Effector memory CD8-positive, alpha-beta T cell (primary cell): ENCODE results near the gene SFI1.

Experiments used
- ATAC-seq: fragments of 150-1000 bp; cut with Tn5 transposase; replicated peaks from 2 replicates; pipeline ENCODE4 v1.10.0; 2021; ENCODE audit warnings: mild to moderate bottlenecking, moderate library complexity
- DNase-seq, 3 experiments: peaks; one replicate each; pipeline ENCODE4 v3.0.0; 2021
- H3K27ac Mint-ChIP-seq, 2 donors: one replicate each; pipeline ENCODE4 v1.8.0; 2022; ENCODE audit warnings: mild to moderate bottlenecking in 2 of 2, mixed read lengths in 2 of 2, moderate library complexity in 2 of 2
- H3K27me3 Mint-ChIP-seq, 2 donors: one replicate each; pipeline ENCODE4 v1.8.0; 2022; ENCODE audit warnings: mixed read lengths in 2 of 2
- H3K36me3 Mint-ChIP-seq: one replicate; pipeline ENCODE4 v1.8.0; 2022; ENCODE audit warnings: mild to moderate bottlenecking, moderate library complexity, mixed read lengths; ENCODE audit not compliant: insufficient read depth
- H3K4me1 Mint-ChIP-seq, 2 donors: one replicate each; pipeline ENCODE4 v1.8.0; 2022; ENCODE audit warnings: low read depth in 2 of 2, mixed read lengths in 2 of 2
- H3K4me3 Mint-ChIP-seq, 2 donors: one replicate each; pipeline ENCODE4 v1.8.0; 2022; ENCODE audit warnings: mild to moderate bottlenecking in 2 of 2, mixed read lengths in 2 of 2, moderate library complexity in 2 of 2
- H3K9me3 Mint-ChIP-seq, 2 donors: one replicate each; pipeline ENCODE4 v1.8.0; 2022; ENCODE audit warnings: mixed read lengths in 2 of 2

SFI1 gene

DNA sequence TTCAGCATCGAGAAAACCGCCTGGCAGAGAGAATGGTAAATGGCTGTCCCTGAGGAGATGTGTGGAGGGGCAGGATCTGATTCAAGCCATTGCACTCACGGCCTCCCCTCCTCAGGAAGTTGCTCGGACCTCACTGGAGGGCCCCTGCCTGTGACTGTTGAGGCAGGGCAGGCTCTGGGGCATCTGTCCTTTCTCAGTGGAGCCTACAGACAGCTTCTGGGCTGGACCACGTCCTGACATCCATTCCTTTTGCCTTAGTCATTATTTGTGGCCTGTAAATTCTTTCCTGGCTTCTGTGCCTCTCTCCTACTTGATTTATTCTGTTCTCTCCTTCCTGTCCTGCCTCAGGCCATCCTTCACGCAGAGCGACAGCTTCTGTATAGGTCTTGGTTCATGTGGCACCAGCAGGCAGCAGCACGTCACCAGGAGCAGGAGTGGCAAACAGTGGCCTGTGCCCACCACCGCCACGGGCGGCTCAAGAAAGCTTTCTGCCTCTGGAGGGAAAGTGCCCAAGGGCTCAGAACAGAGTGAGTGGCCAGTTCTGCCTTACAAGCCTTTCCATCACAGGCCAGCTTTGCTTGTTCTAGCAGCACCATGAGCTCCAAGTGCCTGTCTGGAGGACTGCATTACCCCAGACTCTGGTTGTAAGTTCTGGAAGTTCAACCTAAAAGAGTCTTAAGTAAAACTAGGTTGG is 106.1 kb downstream of the SFI1 start:
- Mint-ChIP-seq H3K4me1 (peaks cover 0 to 5% of the 10 kb centered on the region in 2 donors), H3K4me3 (no peak overlapping the region), H3K36me3 (peaks cover 49% of the 10 kb centered on the region), H3K9me3 (no peaks in the 10 kb centered on the region), H3K27me3 (no peaks in the 10 kb centered on the region), H3K27ac (no peak overlapping the region)
- ATAC-seq (no peak), DNase-seq (no peak)

DNA sequence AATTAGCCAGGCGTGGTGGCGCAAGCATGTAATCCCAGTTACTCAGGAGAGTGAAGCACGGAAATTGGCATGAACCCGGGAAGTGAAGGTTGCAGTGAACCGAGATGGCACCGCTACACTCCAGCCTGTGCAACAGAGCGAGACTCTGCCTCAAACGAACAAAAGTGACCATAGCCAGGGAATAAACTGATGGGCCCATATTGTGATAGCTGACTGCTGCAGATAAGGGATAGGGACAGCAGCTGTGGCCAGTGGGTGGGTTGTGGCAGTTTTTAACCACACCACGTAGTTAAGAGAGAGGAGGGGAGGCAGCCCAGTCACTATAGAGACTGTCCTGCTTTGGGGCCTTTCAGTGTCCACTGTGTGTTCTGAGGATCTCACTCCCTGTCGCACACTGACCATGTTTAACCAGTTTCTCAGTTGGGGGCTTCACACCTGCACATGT is 106.8 kb downstream of the SFI1 start:
- no peak for DNase-seq
- H3K4me3 Mint-ChIP-seq, result no peak overlapping the region
- H3K27me3 Mint-ChIP-seq, result no peaks in the 10 kb centered on the region
- H3K9me3 Mint-ChIP-seq, result no peaks in the 10 kb centered on the region
- H3K36me3 Mint-ChIP-seq, result peaks cover 56% of the 10 kb centered on the region
- ATAC-seq, result no peak
- no peak overlapping the region for H3K27ac Mint-ChIP-seq
- H3K4me1 Mint-ChIP-seq, result peaks cover 0 to 5% of the 10 kb centered on the region in 2 donors

DNA sequence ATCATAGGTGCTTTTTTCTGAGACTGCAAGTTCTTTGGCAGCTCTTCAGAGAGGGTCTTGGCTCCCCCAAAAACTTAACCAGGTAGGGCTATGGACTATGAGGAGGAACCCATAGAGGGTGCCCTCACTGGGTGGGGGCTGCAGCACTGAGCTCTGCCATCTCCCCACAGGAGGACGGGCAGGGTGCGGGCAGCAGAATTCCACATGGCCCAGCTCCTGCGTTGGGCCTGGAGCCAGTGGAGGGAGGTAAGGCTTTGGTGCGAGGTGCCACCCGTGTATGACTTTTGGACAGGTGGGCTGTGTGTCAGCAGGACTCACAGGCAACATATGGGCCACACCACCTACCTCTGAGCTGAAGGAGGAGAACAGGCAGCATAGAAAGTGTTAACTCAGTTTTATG is 107.2 kb downstream of the SFI1 start:
- Mint-ChIP-seq H3K27ac (no peak overlapping the region), H3K4me3 (no peak overlapping the region), H3K36me3 (peaks cover 55% of the 10 kb centered on the region), H3K4me1 (peaks cover 0 to 5% of the 10 kb centered on the region in 2 donors), H3K27me3 (no peaks in the 10 kb centered on the region), H3K9me3 (no peaks in the 10 kb centered on the region)
- no peak for ATAC-seq
- DNase-seq, result no peak

DNA sequence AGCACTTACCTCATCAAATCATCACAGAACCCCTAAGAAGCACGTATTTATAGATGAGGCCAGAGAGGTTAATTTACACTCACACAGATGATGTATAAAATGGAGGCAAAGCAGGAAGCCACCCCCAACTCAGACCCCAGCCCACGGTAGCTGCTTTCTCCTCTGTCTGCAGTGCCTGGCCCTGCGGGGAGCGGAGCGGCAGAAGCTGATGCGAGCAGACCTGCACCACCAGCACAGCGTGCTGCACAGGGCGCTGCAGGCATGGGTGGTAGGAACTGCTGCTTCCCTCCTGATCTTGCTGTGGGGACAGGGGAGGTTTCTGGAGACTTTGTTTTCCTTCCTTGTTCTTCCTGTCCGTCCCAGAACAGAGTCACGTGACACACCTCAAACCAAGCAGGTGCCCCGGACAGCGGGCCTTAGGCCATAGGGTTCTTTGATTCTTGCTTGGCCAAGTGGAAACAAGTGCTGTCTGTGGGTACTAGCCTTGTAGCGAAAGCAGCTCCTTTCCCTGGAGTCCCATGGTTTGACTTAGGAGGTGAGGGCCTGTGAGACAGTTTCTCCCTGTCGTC is 107.9 kb downstream of the SFI1 start:
- ATAC-seq (no peak), DNase-seq (no peak)
- Mint-ChIP-seq H3K9me3 (no peaks in the 10 kb centered on the region), H3K4me3 (no peak overlapping the region), H3K4me1 (peaks cover 0 to 5% of the 10 kb centered on the region in 2 donors), H3K36me3 (peaks cover 54% of the 10 kb centered on the region), H3K27ac (peak overlapping the region in 1 of 2 donors; percentile 22), H3K27me3 (no peaks in the 10 kb centered on the region)

DNA sequence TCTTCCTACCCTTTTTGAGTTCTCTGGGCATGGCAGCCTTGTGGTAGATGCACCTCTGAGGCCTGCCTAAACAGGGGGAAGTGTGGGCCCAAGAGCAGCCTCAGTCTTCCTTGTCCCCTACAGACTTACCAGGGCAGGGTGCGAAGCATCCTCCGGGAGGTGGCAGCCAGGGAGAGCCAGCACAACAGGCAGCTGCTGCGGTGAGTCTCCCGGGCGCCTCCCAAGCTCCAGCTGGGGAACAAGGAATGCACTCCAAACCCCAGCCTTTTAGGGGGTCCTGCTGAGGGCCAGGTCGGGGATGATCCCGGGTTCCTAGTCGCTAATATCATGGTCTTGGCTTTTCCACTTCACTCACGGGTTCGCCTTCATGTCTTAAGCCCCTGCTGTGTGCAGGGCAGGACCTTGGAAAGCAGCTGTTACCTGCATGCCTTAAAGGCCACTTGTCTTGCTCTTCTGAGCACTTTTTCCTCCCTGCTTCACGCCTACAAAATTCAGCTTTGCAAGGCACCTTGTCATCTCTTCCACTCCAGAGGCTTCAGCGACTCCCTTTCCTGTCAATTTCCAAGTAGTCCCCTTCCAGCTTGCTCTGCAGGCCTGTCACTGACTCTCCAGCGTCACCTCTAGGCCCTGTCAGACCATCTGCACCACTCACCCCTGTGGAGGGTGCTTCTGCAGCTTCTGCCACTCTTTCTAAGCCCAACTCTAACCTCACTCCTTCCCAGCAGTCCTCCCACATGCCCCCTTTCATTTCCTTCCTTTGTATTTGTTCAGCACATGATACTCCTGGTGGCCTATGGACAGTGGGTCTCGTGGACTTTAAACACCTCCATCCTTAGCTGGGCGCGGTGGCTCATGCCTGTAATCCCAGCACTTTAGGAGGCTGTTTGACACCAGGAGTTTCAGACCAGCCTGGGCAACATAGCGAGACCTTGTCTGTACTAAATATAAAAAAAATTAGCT is 108.7 kb downstream of the SFI1 start:
- Mint-ChIP-seq H3K4me1 (peaks cover 0 to 5% of the 10 kb centered on the region in 2 donors), H3K27me3 (no peaks in the 10 kb centered on the region), H3K27ac (peak overlapping the region in 1 of 2 donors; percentile 14), H3K4me3 (no peak overlapping the region), H3K9me3 (no peaks in the 10 kb centered on the region), H3K36me3 (peaks cover 56% of the 10 kb centered on the region)
- ATAC-seq, result no peak
- no peak for DNase-seq

DNA sequence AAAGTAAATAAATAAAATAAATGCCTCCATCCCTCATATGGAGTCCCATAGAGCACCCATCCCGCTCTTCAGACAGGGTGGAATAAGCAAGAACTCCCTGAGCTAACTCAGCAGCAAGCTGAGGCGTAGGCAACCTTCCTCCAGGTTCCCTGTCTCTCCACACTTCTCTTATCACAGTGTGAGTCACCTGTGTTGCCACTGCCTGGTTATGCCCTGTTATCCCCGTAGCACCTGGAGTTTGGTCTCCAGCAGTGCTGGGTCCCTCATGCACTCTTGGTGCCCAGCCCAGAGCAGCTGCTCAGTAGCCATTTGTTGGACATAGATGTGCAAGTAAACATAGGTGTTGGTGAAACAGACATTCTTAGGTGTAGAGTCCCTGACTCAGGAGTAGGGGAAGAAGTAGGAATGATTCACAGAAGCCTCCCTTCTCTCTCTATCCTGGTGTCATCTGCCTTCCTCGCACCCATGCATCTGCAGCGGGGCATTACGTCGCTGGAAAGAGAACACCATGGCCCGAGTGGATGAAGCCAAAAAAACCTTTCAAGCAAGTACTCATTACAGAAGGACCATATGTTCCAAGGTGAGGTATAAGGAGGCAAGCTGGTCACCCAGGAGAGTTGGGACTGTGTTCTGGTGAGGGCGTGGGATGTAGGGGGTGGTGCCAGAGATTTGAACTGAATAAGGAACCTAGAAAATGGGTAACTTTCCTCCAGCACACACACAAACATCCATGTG is 109.7 kb downstream of the SFI1 start:
- DNase-seq (no peak), ATAC-seq (no peak)
- peaks cover 0 to 2% of the 10 kb centered on the region in 2 donors for H3K4me1 Mint-ChIP-seq
- no peaks in the 10 kb centered on the region for H3K27me3 Mint-ChIP-seq
- no peak overlapping the region for H3K4me3 Mint-ChIP-seq
- H3K36me3 Mint-ChIP-seq, result peaks cover 56% of the 10 kb centered on the region
- no peak overlapping the region for H3K27ac Mint-ChIP-seq
- H3K9me3 Mint-ChIP-seq, result no peaks in the 10 kb centered on the region

DNA sequence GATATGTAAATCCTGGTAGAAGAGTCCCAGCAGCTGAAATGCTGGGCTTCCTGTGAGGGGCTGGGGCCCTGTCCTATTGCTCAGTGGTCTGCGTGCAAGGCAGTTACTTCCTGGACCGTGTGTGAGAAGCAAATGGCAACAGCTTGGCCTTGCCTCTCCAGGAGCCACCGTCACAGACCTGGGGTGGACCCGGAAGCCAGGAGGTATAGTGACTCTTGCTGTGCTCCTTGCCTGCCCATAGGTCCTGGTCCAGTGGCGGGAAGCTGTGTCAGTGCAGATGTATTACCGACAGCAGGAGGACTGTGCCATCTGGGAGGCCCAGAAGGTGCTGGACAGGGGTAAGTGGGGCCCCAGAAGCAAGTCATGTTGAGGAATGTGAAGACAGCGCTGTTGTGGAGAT is 111.4 kb downstream of the SFI1 start:
- no peak overlapping the region for H3K4me3 Mint-ChIP-seq
- ATAC-seq, result no peak
- H3K36me3 Mint-ChIP-seq, result peaks cover 53% of the 10 kb centered on the region
- H3K9me3 Mint-ChIP-seq, result no peaks in the 10 kb centered on the region
- no peak overlapping the region for H3K27ac Mint-ChIP-seq
- H3K4me1 Mint-ChIP-seq, result peaks cover 0 to 2% of the 10 kb centered on the region in 2 donors
- DNase-seq, result no peak
- no peaks in the 10 kb centered on the region for H3K27me3 Mint-ChIP-seq

DNA sequence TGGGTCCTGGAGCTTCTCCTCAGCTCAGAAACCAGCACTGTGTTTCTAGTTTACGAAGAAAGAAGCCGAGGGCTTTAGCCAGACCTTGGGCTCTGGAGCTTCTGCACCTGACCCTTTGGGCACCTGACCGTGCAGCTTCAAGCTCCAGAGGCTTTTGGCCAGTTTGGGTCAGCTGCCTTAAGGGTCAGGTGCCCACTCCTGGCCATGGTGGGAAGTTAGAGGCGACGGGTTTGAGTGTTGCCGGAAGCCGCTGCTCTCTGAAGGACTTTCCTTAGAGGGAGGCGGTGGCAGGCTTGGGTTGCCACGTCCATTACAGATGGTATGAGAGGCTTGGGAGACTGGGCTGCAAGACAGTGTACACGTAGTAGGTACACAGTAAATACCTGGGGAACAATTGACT is 113.4 kb downstream of the SFI1 start:
- Mint-ChIP-seq H3K27me3 (no peaks in the 10 kb centered on the region), H3K4me3 (no peak overlapping the region), H3K27ac (peak overlapping the region in 1 of 2 donors; percentile 38), H3K36me3 (peaks cover 39% of the 10 kb centered on the region), H3K4me1 (peaks cover 0 to 9% of the 10 kb centered on the region in 2 donors), H3K9me3 (no peaks in the 10 kb centered on the region)
- no peak for ATAC-seq
- DNase-seq, result no peak

DNA sequence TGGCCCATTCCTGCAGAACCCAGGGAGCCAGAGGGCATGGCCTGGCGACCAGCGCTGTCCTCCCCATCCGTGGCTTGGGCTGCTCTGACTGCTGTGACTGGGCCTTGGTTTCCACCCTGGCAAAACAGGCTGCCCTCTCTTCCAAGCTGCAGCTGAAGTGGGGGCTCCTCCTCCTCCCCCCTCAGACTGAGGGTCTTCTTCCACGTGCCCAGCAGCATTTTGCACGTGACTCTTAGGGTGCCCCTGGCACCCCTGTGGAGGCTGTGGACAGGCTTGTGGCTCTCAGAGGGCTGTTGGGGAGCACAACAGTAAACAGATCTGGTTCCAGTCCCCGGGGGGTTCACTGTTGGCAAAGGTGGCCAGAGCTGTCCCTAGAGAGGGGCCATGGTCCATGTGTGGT is 114.3 kb downstream of the SFI1 start:
- Mint-ChIP-seq H3K27me3 (no peaks in the 10 kb centered on the region), H3K36me3 (peaks cover 38% of the 10 kb centered on the region), H3K9me3 (no peaks in the 10 kb centered on the region), H3K4me3 (no peak overlapping the region), H3K4me1 (peaks cover 6 to 15% of the 10 kb centered on the region in 2 donors), H3K27ac (peak overlapping the region in 1 of 2 donors; percentile 44)
- ATAC-seq (no peak), DNase-seq (no peak)

DNA sequence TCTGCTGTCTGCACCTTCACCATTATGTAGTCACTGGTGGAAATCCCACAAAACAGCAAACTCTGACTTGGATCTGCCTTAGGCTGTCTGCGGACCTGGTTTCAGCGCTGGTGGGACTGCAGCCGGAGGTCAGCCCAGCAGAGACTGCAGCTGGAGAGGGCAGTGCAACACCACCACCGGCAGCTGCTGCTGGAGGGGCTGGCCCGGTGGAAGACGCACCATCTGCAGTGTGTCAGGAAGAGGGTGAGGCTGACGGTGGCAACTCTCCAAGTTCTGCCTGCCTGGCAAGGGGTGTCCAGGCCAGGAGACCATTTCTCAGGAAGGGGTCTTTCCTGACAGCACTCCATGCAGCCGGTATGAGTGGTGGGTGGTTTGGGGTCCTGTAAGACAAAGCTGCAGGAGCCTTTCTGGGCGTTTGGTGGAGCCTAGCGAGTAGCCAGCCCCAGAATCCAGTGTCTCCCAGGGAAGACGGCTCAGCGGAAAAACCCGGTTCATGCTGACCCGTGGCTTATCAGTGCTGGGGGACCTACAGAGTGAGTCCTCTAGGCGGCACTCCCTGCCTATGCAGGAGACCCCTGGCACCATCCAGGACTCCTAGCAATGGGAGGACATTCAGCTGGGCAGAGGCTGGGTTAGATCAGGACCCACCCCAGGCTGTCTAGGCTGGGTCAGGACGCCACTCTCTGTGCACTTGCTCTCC is 114.9 kb downstream of the SFI1 start:
- no peak for DNase-seq

DNA sequence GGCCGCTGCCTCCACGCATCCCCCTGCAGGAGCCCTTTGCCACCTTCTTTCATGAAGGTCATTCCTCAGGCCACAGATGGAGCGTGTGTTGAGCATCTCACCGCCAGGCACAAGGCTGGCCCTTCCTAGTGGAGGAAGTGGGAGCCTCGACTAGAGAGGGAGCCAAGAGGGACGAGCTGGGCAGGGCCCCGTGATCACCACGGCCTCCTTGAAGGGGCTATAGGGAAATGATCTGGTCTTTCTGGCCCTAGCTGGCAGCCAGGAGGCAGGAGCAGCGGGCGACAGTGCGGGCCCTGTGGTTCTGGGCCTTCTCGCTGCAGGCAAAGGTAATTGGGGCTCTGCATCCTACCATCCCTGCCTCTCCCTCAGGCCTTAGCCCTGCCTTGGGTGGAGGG is 116.6 kb downstream of the SFI1 start:
- peaks cover 12 to 21% of the 10 kb centered on the region in 2 donors for H3K4me1 Mint-ChIP-seq
- H3K36me3 Mint-ChIP-seq, result peaks cover 34% of the 10 kb centered on the region
- ATAC-seq (no peak), DNase-seq (no peak)
- H3K27me3 Mint-ChIP-seq, result no peaks in the 10 kb centered on the region
- no peak overlapping the region for H3K4me3 Mint-ChIP-seq
- no peaks in the 10 kb centered on the region for H3K9me3 Mint-ChIP-seq
- H3K27ac Mint-ChIP-seq, result no peak overlapping the region

More for the DNA sequence above, 114.9 kb downstream of the SFI1 start:
- no peak for ATAC-seq
- Mint-ChIP-seq H3K4me3 (no peak overlapping the region), H3K9me3 (no peaks in the 10 kb centered on the region), H3K27ac (peak overlapping the region in 1 of 2 donors; percentile 44), H3K4me1 (peaks cover 12 to 21% of the 10 kb centered on the region in 2 donors), H3K36me3 (peaks cover 36% of the 10 kb centered on the region), H3K27me3 (no peaks in the 10 kb centered on the region)

DNA sequence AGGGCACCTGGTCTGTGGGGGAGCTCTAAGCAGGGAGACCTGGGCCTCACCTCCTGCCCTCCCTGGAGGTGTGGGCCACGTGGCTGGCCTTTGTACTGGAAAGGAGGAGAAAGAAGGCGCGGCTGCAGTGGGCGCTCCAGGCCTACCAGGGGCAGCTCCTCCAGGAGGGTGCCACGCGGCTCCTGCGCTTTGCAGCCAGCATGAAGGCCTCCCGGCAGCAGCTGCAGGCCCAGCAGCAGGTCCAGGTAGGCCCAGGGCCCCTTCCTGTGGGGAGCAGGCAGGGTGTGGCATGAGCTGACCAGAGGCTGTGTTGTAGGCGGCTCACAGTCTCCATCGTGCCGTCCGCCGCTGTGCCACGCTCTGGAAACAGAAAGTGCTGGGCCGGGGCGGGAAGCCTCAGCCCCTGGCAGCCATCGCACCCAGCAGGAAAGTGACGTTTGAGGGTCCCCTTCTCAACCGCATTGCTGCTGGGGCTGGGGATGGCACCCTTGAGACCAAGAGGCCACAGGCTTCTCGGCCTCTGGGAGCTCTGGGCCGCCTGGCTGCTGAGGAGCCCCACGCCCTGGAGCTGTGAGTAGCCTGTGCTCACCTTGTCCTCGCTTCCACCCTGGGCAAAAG is 117.1 kb downstream of the SFI1 start:
- H3K4me1 Mint-ChIP-seq, result peaks cover 12 to 21% of the 10 kb centered on the region in 2 donors
- H3K27me3 Mint-ChIP-seq, result no peaks in the 10 kb centered on the region
- H3K4me3 Mint-ChIP-seq, result no peak overlapping the region
- no peak for ATAC-seq
- peaks cover 31% of the 10 kb centered on the region for H3K36me3 Mint-ChIP-seq
- no peaks in the 10 kb centered on the region for H3K9me3 Mint-ChIP-seq
- no peak for DNase-seq
- peak overlapping the region in 1 of 2 donors; percentile 90 for H3K27ac Mint-ChIP-seq
